Activated CD4-positive, alpha-beta T cell treated with anti-CD3 and anti-CD28 coated beads, Interleukin-2, Interleukin-4, amounts not matched to agents 100 ng/mL and 50 ng/mL, durations not matched to agents 16 hours and 8 hours (primary cell): ENCODE results near the gene MYBPHL.

Experiments
- DNase-seq: peaks from one replicate; pipeline ENCODE4 v3.0.0-alpha.2; 2020; ENCODE audit warnings: low spot score

Gene MYBPHL

GRCh38 chr1:109306832-109307273, at the start of gene MYBPHL:
Gene MYBPHL (minus strand): TSS chr1:109307011. CDS start chr1:109306991, 20 bp downstream.
- no peak for DNase-seq

GRCh38 chr1:109356505-109356904, 49.7 kb upstream of the MYBPHL start:
- DNase-seq, result no peak

- no peak for DNase-seq
Observed at GRCh38 chr1:109354929-109355328, 48.1 kb upstream of the MYBPHL start.

GRCh38 chr1:109351457-109351856, 44.6 kb upstream of the MYBPHL start:
- no peak for DNase-seq

GRCh38 chr1:109350655-109351054, 43.8 kb upstream of the MYBPHL start:
- no peak for DNase-seq

GRCh38 chr1:109350182-109350581, 43.4 kb upstream of the MYBPHL start:
- DNase-seq, result no peak

GRCh38 chr1:109347511-109347910, 40.7 kb upstream of the MYBPHL start:
- no peak for DNase-seq

- DNase-seq, result no peak
Observed at GRCh38 chr1:109341944-109342930, 35.4 kb upstream of the MYBPHL start.

GRCh38 chr1:109338608-109339007, 31.8 kb upstream of the MYBPHL start:
- no peak for DNase-seq

- DNase-seq, result no peak
Observed at GRCh38 chr1:109338091-109338490, 31.3 kb upstream of the MYBPHL start.

- DNase-seq, result no peak
Observed at GRCh38 chr1:109335091-109335490, 28.3 kb upstream of the MYBPHL start.

GRCh38 chr1:109331113-109331512, 24.3 kb upstream of the MYBPHL start:
- no peak for DNase-seq

GRCh38 chr1:109327285-109327684, 20.5 kb upstream of the MYBPHL start:
- DNase-seq, result no peak

- no peak for DNase-seq
Observed at GRCh38 chr1:109322974-109323373, 16.2 kb upstream of the MYBPHL start.

GRCh38 chr1:109319114-109319513, 12.3 kb upstream of the MYBPHL start:
- no peak for DNase-seq

- no peak for DNase-seq
Observed at GRCh38 chr1:109316506-109316905, 9.7 kb upstream of the MYBPHL start.

GRCh38 chr1:109315288-109315687, 8.5 kb upstream of the MYBPHL start:
- DNase-seq, result no peak

- DNase-seq, result no peak
Observed at GRCh38 chr1:109314795-109315194, 8.0 kb upstream of the MYBPHL start.

GRCh38 chr1:109312978-109313775, 6.4 kb upstream of the MYBPHL start:
- no peak for DNase-seq

- no peak for DNase-seq
Observed at GRCh38 chr1:109312246-109312645, 5.4 kb upstream of the MYBPHL start.

- no peak for DNase-seq
Observed at GRCh38 chr1:109309347-109309746, 2.5 kb upstream of the MYBPHL start.

GRCh38 chr1:109307274-109308021, 637 bp upstream of the MYBPHL start:
- DNase-seq, result no peak
